HG02678 (cell line): ENCODE measurements around the gene ASMT.
"Not testable (repeated sequence)": the region's sequence is repeated elsewhere in the genome, so short reads cannot be mapped to it uniquely, and the experiment has no call there.

Source experiments
- ATAC-seq: cut with Tn5 transposase; IDR thresholded peaks from one replicate; pipeline ENCODE4 v1.9.1; 2021; ENCODE audit warnings: mild to moderate bottlenecking, moderate library complexity; ENCODE audit not compliant: unreplicated experiment

The ASMT gene

GRCh38 chrX:1614927-1615326 is at the start of gene ASMT:
ASMT (plus strand) TSS chrX:1615059; CDS start chrX:1615200, 141 bp downstream.
- no peak for ATAC-seq

- not testable (repeated sequence) for ATAC-seq
Observed at GRCh38 chrX:1574181-1574580, 40.7 kb upstream of the ASMT start.

- ATAC-seq, result no peak
Observed at GRCh38 chrX:1576201-1576992, 38.5 kb upstream of the ASMT start.

- no peak for ATAC-seq
Observed at GRCh38 chrX:1577845-1578244, 37.0 kb upstream of the ASMT start.

GRCh38 chrX:1578511-1579173 is 36.2 kb upstream of the ASMT start:
- no peak for ATAC-seq

- no peak for ATAC-seq
Observed at GRCh38 chrX:1581132-1581531, 33.7 kb upstream of the ASMT start.

- peak; percentile 68 for ATAC-seq
Observed at GRCh38 chrX:1582686-1583437, 32.0 kb upstream of the ASMT start.

GRCh38 chrX:1584237-1585011 is 30.4 kb upstream of the ASMT start:
- no peak for ATAC-seq

- ATAC-seq, result no peak
Observed at GRCh38 chrX:1587161-1587560, 27.7 kb upstream of the ASMT start.

- no peak for ATAC-seq
Observed at GRCh38 chrX:1589356-1590130, 25.3 kb upstream of the ASMT start.

GRCh38 chrX:1591102-1591862 is 23.6 kb upstream of the ASMT start, which contains the start of gene AKAP17A:
AKAP17A (plus strand) TSS chrX:1591604; CDS start chrX:1593463, 1,859 bp downstream.
- ATAC-seq, result peak; percentile 87

GRCh38 chrX:1591863-1592469 is 22.9 kb upstream of the ASMT start:
- no peak for ATAC-seq

GRCh38 chrX:1592470-1593142 is 22.3 kb upstream of the ASMT start:
- peak; percentile 49 for ATAC-seq

GRCh38 chrX:1593286-1594271 is 21.3 kb upstream of the ASMT start:
- ATAC-seq, result no peak

- no peak for ATAC-seq
Observed at GRCh38 chrX:1595711-1596060, 19.2 kb upstream of the ASMT start.

GRCh38 chrX:1596676-1597344 is 18.0 kb upstream of the ASMT start:
- no peak for ATAC-seq
